RWPE2 (cell line): ENCODE measurements around the gene NAB2.

ENCODE experiments used
- ATAC-seq: fragments of 200-7000 bp; cut with Tn5 transposase; 3 replicates; pipeline ENCODE4 v1.9.1; 2021; ENCODE audit warnings: low read depth
- DNase-seq: peaks from one replicate; pipeline ENCODE4 v3.0.0-alpha.2; 2020; ENCODE audit warnings: low spot score
- H3K27ac ChIP-seq: fragments of 450-650 bp; 2 replicates; pipeline ENCODE4 v1.5.1; 2017; ENCODE audit warnings: mild to moderate bottlenecking; ENCODE audit not compliant: poor library complexity, severe bottlenecking
- H3K27me3 ChIP-seq: fragments of 250-450 bp; sonication (Bioruptor Pico); 2 replicates; pipeline ENCODE4 v1.5.1; 2021; ENCODE audit warnings: mild to moderate bottlenecking, moderate library complexity; ENCODE audit not compliant: insufficient read depth, poor library complexity, severe bottlenecking
- H3K36me3 ChIP-seq: fragments of 250-450 bp; sonication (Bioruptor Pico); 2 replicates; pipeline ENCODE4 v1.5.1; 2020; ENCODE audit warnings: low read depth, mild to moderate bottlenecking, moderate library complexity
- H3K4me1 ChIP-seq: fragments of 250-450 bp; sonication (Bioruptor Pico); 2 replicates; pipeline ENCODE4 v1.5.1; 2021; ENCODE audit warnings: mild to moderate bottlenecking, moderate library complexity; ENCODE audit not compliant: insufficient read depth, poor library complexity, severe bottlenecking
- H3K4me3 ChIP-seq: fragments of 250-450 bp; sonication (Bioruptor Pico); 2 replicates; pipeline ENCODE4 v1.5.1; 2021; ENCODE audit warnings: mild to moderate bottlenecking, moderate library complexity; ENCODE audit not compliant: severe bottlenecking
- H3K9me3 ChIP-seq: fragments of 250-450 bp; sonication (Bioruptor Pico); 2 replicates; pipeline ENCODE4 v1.5.1; 2021; ENCODE audit warnings: mild to moderate bottlenecking, moderate library complexity; ENCODE audit not compliant: severe bottlenecking
- CTCF ChIP-seq: fragments of 450-650 bp; IDR thresholded peaks from one replicate; pipeline ENCODE4 v1.5.1; 2017; ENCODE audit warnings: mild to moderate bottlenecking, moderate library complexity; ENCODE audit not compliant: poor library complexity, severe bottlenecking

Gene NAB2

GRCh38 chr12:57088354-57089270 lies at the start of gene NAB2:
Gene NAB2, plus strand, starts transcription at chr12:57089114. Its CDS starts 158 bp downstream, at chr12:57089272.
- H3K27ac ChIP-seq = peak within 1 kb of the TSS; percentile 99
- no peak for TF ChIP-seq CTCF
- H3K9me3 ChIP-seq = no peaks in the 10 kb centered on the region
- peaks cover 13% of the 10 kb centered on the region for H3K4me1 ChIP-seq
- no peaks in the 10 kb centered on the region for H3K27me3 ChIP-seq
- DNase-seq (peak; percentile 95), ATAC-seq (peak; percentile 28)
- H3K36me3 ChIP-seq = peaks cover 31% of the 10 kb centered on the region
- peak within 1 kb of the TSS; percentile 93 for H3K4me3 ChIP-seq

- no peak for TF ChIP-seq CTCF
- no peaks in the 10 kb centered on the region for H3K4me1 ChIP-seq
- H3K9me3 ChIP-seq = no peaks in the 10 kb centered on the region
- no peak overlapping the region for H3K27ac ChIP-seq
- H3K27me3 ChIP-seq = no peaks in the 10 kb centered on the region
- no peak overlapping the region for H3K4me3 ChIP-seq
- DNase-seq (no peak), ATAC-seq (no peak)
- no peaks in the 10 kb centered on the region for H3K36me3 ChIP-seq
Observed at GRCh38 chr12:57040211-57040610, 48.7 kb upstream of the NAB2 start.

GRCh38 chr12:57040750-57041149 lies 48.2 kb upstream of the NAB2 start:
- ATAC-seq (no peak), DNase-seq (no peak)
- no peak overlapping the region for H3K4me3 ChIP-seq
- no peaks in the 10 kb centered on the region for H3K9me3 ChIP-seq
- no peaks in the 10 kb centered on the region for H3K36me3 ChIP-seq
- no peaks in the 10 kb centered on the region for H3K27me3 ChIP-seq
- TF ChIP-seq CTCF = no peak
- H3K4me1 ChIP-seq = no peaks in the 10 kb centered on the region
- no peak overlapping the region for H3K27ac ChIP-seq

GRCh38 chr12:57042695-57043094 lies 46.2 kb upstream of the NAB2 start:
- Histone ChIP-seq H3K4me1 (no peaks in the 10 kb centered on the region), H3K36me3 (no peaks in the 10 kb centered on the region), H3K4me3 (no peak overlapping the region), H3K27ac (no peak overlapping the region), H3K27me3 (no peaks in the 10 kb centered on the region), H3K9me3 (no peaks in the 10 kb centered on the region)
- TF ChIP-seq CTCF = no peak
- DNase-seq = no peak
- ATAC-seq = no peak

GRCh38 chr12:57044468-57044867 lies 44.4 kb upstream of the NAB2 start:
- no peak for DNase-seq
- TF ChIP-seq CTCF = no peak
- H3K27ac ChIP-seq = no peak overlapping the region
- no peak overlapping the region for H3K4me3 ChIP-seq
- ATAC-seq = no peak
- H3K36me3 ChIP-seq = no peaks in the 10 kb centered on the region
- H3K9me3 ChIP-seq = no peaks in the 10 kb centered on the region
- no peaks in the 10 kb centered on the region for H3K27me3 ChIP-seq
- no peaks in the 10 kb centered on the region for H3K4me1 ChIP-seq
